GM12878 (cell line): ENCODE measurements around the gene ULK1. TPM values are rescaled to one million over a fixed set of nuclear protein-coding genes. Genes with fewer than 3 reads are reported as not detected.

Experiments used
- ATAC-seq: fragments of 200-7000 bp; cut with Tn5 transposase; 3 replicates; pipeline ENCODE4 v1.9.1; 2020; ENCODE audit warnings: mild to moderate bottlenecking, moderate library complexity
- BruUV-seq: library from RNA; stranded (reverse); fragments of 400-500 nt; replicated peaks from 2 replicates; lab custom pipeline; 2021; lab: Mats Ljungman, UMichigan
- CTCF ChIA-PET: fragments of 300-600 bp; sonication (Branson Sonifier 250); formaldehyde crosslinking; extraction: SDS; loops from one replicate; lab custom pipeline; 2021; ENCODE audit warnings: inconsistent platforms; lab: Yijun Ruan, JAX
- POLR2A ChIA-PET: fragments of 350-600 bp; formaldehyde crosslinking; extraction: SDS; loops from one replicate; lab custom pipeline; 2021; ENCODE audit warnings: inconsistent platforms; lab: Charles Lee
- RAD21 ChIA-PET: fragments of 300-600 bp; sonication (Branson Sonifier 250); formaldehyde crosslinking; loops from one replicate; lab custom pipeline; 2023; ENCODE audit warnings: antibody characterized with exemption; ENCODE audit not compliant: unreplicated experiment; lab: Charles Lee
- SMC1A ChIA-PET: fragments of 300-600 bp; sonication (Branson Sonifier 250); formaldehyde crosslinking; loops from one replicate; lab custom pipeline; 2023; ENCODE audit not compliant: unreplicated experiment, uncharacterized antibody; lab: Charles Lee
- DNase-seq: peaks from one replicate; pipeline ENCODE4 v3.0.0-alpha.2; 2011; ENCODE audit warnings: low read depth, low spot score
- FAIRE-seq: peaks from 3 replicates; lab custom pipeline; 2011; peaks lifted over from hg19 to GRCh38; lab: Jason Lieb, UNC
- H2AFZ ChIP-seq: 2 replicates; pipeline ENCODE4 v1.6.0; 2011; ENCODE audit warnings: low read depth, low read length, control low read depth; ENCODE audit not compliant: control insufficient read depth
- H3K27ac ChIP-seq: 2 replicates; pipeline ENCODE4 v1.5.1; 2011; ENCODE audit warnings: control low read depth; ENCODE audit not compliant: control insufficient read depth, insufficient read depth
- H3K27me3 ChIP-seq, 2 experiments: replicated peaks in 1 of 2; 2 replicates each; pipeline versions ENCODE4 v1.6.0 to v1.6.1; 2011; ENCODE audit warnings: low read length in 1 of 2; ENCODE audit not compliant: control insufficient read depth in 2 of 2, insufficient read depth in 2 of 2
- H3K36me3 ChIP-seq, 2 experiments: 2 replicates each; pipeline ENCODE4 v1.5.1; 2011; ENCODE audit warnings: low read length in 1 of 2; ENCODE audit not compliant: control insufficient read depth in 2 of 2, insufficient read depth in 2 of 2
- H3K4me1 ChIP-seq: 2 replicates; pipeline ENCODE4 v1.6.1; 2011; ENCODE audit warnings: mild to moderate bottlenecking, low read length, moderate library complexity, mixed read lengths; ENCODE audit not compliant: control insufficient read depth, insufficient read depth
- H3K4me2 ChIP-seq: 2 replicates; pipeline ENCODE4 v1.6.0; 2011; ENCODE audit warnings: control low read depth; ENCODE audit not compliant: control insufficient read depth, insufficient read depth
- H3K4me3 ChIP-seq: fragments of 200-600 bp; sonication (generic); 2 replicates; pipeline ENCODE4 v1.5.1; 2016
- H3K79me2 ChIP-seq: 2 replicates; pipeline ENCODE4 v1.6.0; 2011; ENCODE audit warnings: low read length; ENCODE audit not compliant: control insufficient read depth, insufficient read depth
- H3K9ac ChIP-seq: 2 replicates; pipeline ENCODE4 v1.8.0; 2011; ENCODE audit warnings: low read length, control low read depth, mixed read lengths; ENCODE audit not compliant: control insufficient read depth, insufficient read depth
- H3K9me3 ChIP-seq: replicated peaks from 3 replicates; pipeline ENCODE4 v1.5.1; 2011; ENCODE audit warnings: mild to moderate bottlenecking, low read length; ENCODE audit not compliant: control insufficient read depth, insufficient read depth
- H4K20me1 ChIP-seq: 2 replicates; pipeline ENCODE4 v1.6.0; 2011; ENCODE audit not compliant: control insufficient read depth, insufficient read depth
- BMI1 ChIP-seq: fragments of 450-650 bp; IDR thresholded peaks from 2 replicates; pipeline ENCODE4 v1.6.1; 2016; ENCODE audit warnings: mild to moderate bottlenecking, moderate library complexity, borderline replicate concordance
- CBX3 ChIP-seq: fragments of 200-600 bp; sonication (generic); IDR thresholded peaks from 2 replicates; pipeline ENCODE4 v1.6.1; 2016; ENCODE audit warnings: low read depth, borderline replicate concordance
- CEBPZ ChIP-seq: fragments of 150-350 bp; IDR thresholded peaks from 2 replicates; pipeline ENCODE4 v1.6.1; 2016; ENCODE audit warnings: low read depth, low read length
- GATAD2B ChIP-seq: fragments of 450-650 bp; conservative IDR thresholded peaks from 2 replicates; pipeline ENCODE4 v1.6.1; 2017; ENCODE audit warnings: low read depth, mild to moderate bottlenecking, moderate library complexity
- MXI1 ChIP-seq: fragments of 150-350 bp; IDR thresholded peaks from 2 replicates; pipeline ENCODE4 v1.6.1; 2011; ENCODE audit warnings: low read depth, mild to moderate bottlenecking, inconsistent platforms, low read length, improper control_type of control experiment
- POLR2A ChIP-seq: IDR thresholded peaks from 2 replicates; pipeline ENCODE4 v1.6.1; 2011; ENCODE audit warnings: low read depth, mild to moderate bottlenecking, low read length
- RCOR1 ChIP-seq: conservative IDR thresholded peaks from 2 replicates; pipeline ENCODE4 v1.6.1; 2012; ENCODE audit warnings: low read depth, low read length, improper control_type of control experiment
- SMAD5 ChIP-seq: IDR thresholded peaks from 2 replicates; pipeline ENCODE4 v1.6.1; 2016; ENCODE audit warnings: antibody characterized with exemption, low read depth
- ZNF622 ChIP-seq: fragments of 450-650 bp; IDR thresholded peaks from 2 replicates; pipeline ENCODE4 v1.6.1; 2017; ENCODE audit warnings: mild to moderate bottlenecking, inconsistent platforms
- ZNF687 ChIP-seq: fragments of 450-650 bp; IDR thresholded peaks from 2 replicates; pipeline ENCODE4 v1.6.1; 2017; ENCODE audit warnings: mild to moderate bottlenecking, moderate library complexity
- WGBS: methylation state at CpG from one replicate; pipeline ENCODE4 v1.1.6; 2016; ENCODE audit warnings: low lambda C conversion rate; ENCODE audit not compliant: insufficient replicate concordance, insufficient coverage; ENCODE audit errors: missing lambda C conversion rate; 5-methylcytosine and 5-hydroxymethylcytosine counted together
- in situ Hi-C: fragments of 300-500 bp; cut with MboI; formaldehyde crosslinking; loops from 9 replicates; pipeline ENCODE4 v1.14.3; 2018; ENCODE audit warnings: mixed read lengths
- intact Hi-C: fragments of 100-400 bp; cut with micrococcal nuclease; formaldehyde crosslinking; loops from one replicate; pipeline ENCODE4 v1.14.2; 2022; ENCODE audit not compliant: unreplicated experiment
- polyA plus RNA-seq, 11 experiments: library from polyadenylated mRNA; depleted of rRNA in 4 of 11; unstranded in 6 of 11; stranded (reverse) in 5 of 11; fragments of >200 nt; fragmentation: Nextera tagmentation in 4 of 11; fragmentation: Illumina TruSeq in 1 of 11; extraction: Ambion mirVana in 4 of 11; extraction: Trizol in 1 of 11; gene quantifications; 1 replicate in 1 of 11; 2 replicates in 10 of 11; pipeline versions ENCODE4 v1.2.1 to v1.2.3, GENCODE V29; 2011 to 2016; ENCODE audit warnings: inconsistent platforms in 2 of 11, missing spikeins in 2 of 11, low read depth in 1 of 11
- total RNA-seq, 4 experiments: library from RNA; depleted of rRNA in 3 of 4; stranded (reverse); fragments of >200 nt in 3 of 4; fragmentation: Illumina TruSeq in 1 of 4; extraction: Trizol in 1 of 4; gene quantifications; 2 replicates each; pipeline versions ENCODE4 v1.2.1 to v1.2.3, GENCODE V29; 2013 to 2021

The ULK1 gene
- total and polyA plus RNA-seq, 10 of the 15 experiments (the other 5 are each of a cell fraction or from before 2014, with no cell fraction given) = 0.13 to 14.1 (median 1.5) TPM

GRCh38 chr12:131922772-131923171 lies 28.4 kb downstream of the ULK1 start:
- POLR2A ChIA-PET = no interaction called here

More at GRCh38 chr12:131922772-131923171, 28.4 kb downstream of the ULK1 start:
- ChIA-PET CTCF (no interaction called here), RAD21 (no interaction called here), SMC1A (no interaction called here)
- FAIRE-seq (no peak), DNase-seq (no peak), ATAC-seq (no peak)
- H2AFZ ChIP-seq = no peak overlapping the region
- no peak overlapping the region for H3K4me3 ChIP-seq
- H3K36me3 ChIP-seq = no peaks in the 10 kb centered on the region; a peak in 1 of 4 replicates
- peaks cover 21% of the 10 kb centered on the region for H3K4me1 ChIP-seq
- H3K9ac ChIP-seq = no peak overlapping the region; the same call in 1 of the 2 replicates
- intact Hi-C loops = no loop called here
- no peaks in the 10 kb centered on the region for H3K27me3 ChIP-seq
- no TSS peak for BruUV-seq
- in situ Hi-C loops = no loop called here
- TF ChIP-seq ZNF687 (no peak), GATAD2B (no peak), CEBPZ (no peak), RCOR1 (no peak), POLR2A (no peak), CBX3 (no peak), MXI1 (no peak), SMAD5 (no peak), BMI1 (no peak), ZNF622 (no peak)
- H4K20me1 ChIP-seq = no peaks in the 10 kb centered on the region
- peak overlapping the region; percentile 77; the same call in 1 of the 2 replicates for H3K4me2 ChIP-seq
- H3K79me2 ChIP-seq = no peaks in the 10 kb centered on the region
- H3K27ac ChIP-seq = peak overlapping the region; percentile 56
- 95% methylated on average over 13 of the region's 13 CpGs for WGBS
- H3K9me3 ChIP-seq = no peaks in the 10 kb centered on the region
